ENCODE data around the gene TBC1D5.

Gene TBC1D5

GRCh38 chr3:17456046-17456445 is 286.4 kb downstream of the TBC1D5 start:
- DNase-seq: no peak

- no peak for DNase-seq
Observed at GRCh38 chr3:17444865-17445264, 297.6 kb downstream of the TBC1D5 start.

- DNase-seq: no peak
Observed at GRCh38 chr3:17443142-17443541, 299.3 kb downstream of the TBC1D5 start.

- DNase-seq: no peak
Observed at GRCh38 chr3:17442332-17443049, 299.9 kb downstream of the TBC1D5 start.

- no peak for DNase-seq
Observed at GRCh38 chr3:17433876-17434275, 308.6 kb downstream of the TBC1D5 start.

GRCh38 chr3:17432236-17432635 is 310.2 kb downstream of the TBC1D5 start:
- no peak for DNase-seq

- DNase-seq: no peak
Observed at GRCh38 chr3:17431484-17432045, 310.9 kb downstream of the TBC1D5 start.

- DNase-seq: no peak
Observed at GRCh38 chr3:17431004-17431403, 311.4 kb downstream of the TBC1D5 start.

GRCh38 chr3:17430582-17430981 is 311.8 kb downstream of the TBC1D5 start:
- no peak for DNase-seq

GRCh38 chr3:17423786-17424536 is 318.5 kb downstream of the TBC1D5 start:
- no peak for DNase-seq

- DNase-seq: no peak
Observed at GRCh38 chr3:17422636-17423035, 319.8 kb downstream of the TBC1D5 start.

- DNase-seq: no peak
Observed at GRCh38 chr3:17420668-17421067, 321.8 kb downstream of the TBC1D5 start.

- no peak for DNase-seq
Observed at GRCh38 chr3:17412950-17413530, 329.4 kb downstream of the TBC1D5 start.

GRCh38 chr3:17411157-17411877 is 331.1 kb downstream of the TBC1D5 start:
- DNase-seq: no peak

GRCh38 chr3:17407576-17407975 is 334.9 kb downstream of the TBC1D5 start:
- no peak for DNase-seq

GRCh38 chr3:17404548-17404947 is 337.9 kb downstream of the TBC1D5 start:
- no peak for DNase-seq

GRCh38 chr3:17402442-17402841 is 340.0 kb downstream of the TBC1D5 start:
- no peak for DNase-seq

GRCh38 chr3:17401912-17402311 is 340.5 kb downstream of the TBC1D5 start:
- no peak for DNase-seq

- no peak for DNase-seq
Observed at GRCh38 chr3:17399586-17399985, 342.8 kb downstream of the TBC1D5 start.

- no peak for DNase-seq
Observed at GRCh38 chr3:17398959-17399551, 343.4 kb downstream of the TBC1D5 start.

GRCh38 chr3:17396036-17396435 is 346.4 kb downstream of the TBC1D5 start:
- DNase-seq: no peak

- no peak for DNase-seq
Observed at GRCh38 chr3:17394541-17395155, 347.8 kb downstream of the TBC1D5 start.
